ENCODE data around the gene SLC16A3. TPM values are rescaled to one million over a fixed set of nuclear protein-coding genes. Genes with fewer than 3 reads are reported as not detected.

The SLC16A3 gene
- total and polyA plus RNA-seq, 2 donors (not counting 3 experiments of a cell fraction or from before 2014, with no cell fraction given), result 95.9 to 171 TPM

DNA sequence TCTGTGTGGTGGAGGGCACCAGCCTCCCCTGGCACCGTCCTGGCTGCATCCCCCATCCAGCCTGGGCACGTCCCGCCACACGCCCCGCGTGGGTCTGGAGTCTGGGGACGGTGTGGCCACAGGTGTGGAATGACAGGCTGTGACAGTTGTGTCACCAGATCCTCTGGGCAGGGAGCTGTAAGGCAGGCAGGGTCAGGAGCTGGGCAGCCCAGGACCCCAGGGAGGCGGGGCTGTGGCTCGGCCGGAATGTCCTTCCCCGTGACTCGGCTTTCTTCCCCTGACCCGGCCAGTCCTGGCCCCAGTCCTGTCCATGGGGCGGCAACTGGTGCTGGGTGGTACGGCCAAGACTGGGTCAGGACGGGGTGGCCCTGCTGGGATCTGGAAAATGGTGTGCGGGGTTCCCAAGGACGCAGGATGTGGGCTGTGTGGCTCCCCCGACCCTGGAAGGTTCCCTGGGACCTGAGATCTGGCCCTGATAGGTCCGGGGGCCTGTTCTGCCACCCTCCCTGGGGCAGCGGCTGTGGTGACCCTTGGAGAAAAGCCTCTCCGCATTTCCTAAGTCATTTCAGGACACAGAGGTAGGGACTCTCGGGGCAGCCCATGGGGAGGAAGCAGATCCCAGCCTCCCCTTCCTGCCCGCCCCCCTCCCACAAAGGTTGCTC is 3.3 kb upstream of the SLC16A3 start:
- DNase-seq (ENCODE audit: low read depth, low spot score), result no peak
- Histone ChIP-seq H3K79me2 (ENCODE audit: control insufficient read depth, insufficient read depth, low read length) (peaks cover 16% of the 10 kb centered on the region), H3K4me1 (ENCODE audit: control insufficient read depth, extremely low read depth, insufficient read depth, low read length) (peaks cover 12% of the 10 kb centered on the region), H4K20me1 (replicated peaks; ENCODE audit: control insufficient read depth, extremely low read depth, insufficient read depth, low read length) (no peaks in the 10 kb centered on the region), H2AFZ (ENCODE audit: low read depth, low read length) (no peak overlapping the region), H3K9me1 (replicated peaks; ENCODE audit: control insufficient read depth, extremely low read depth, insufficient read depth, low read length) (no peaks in the 10 kb centered on the region), H3K4me2 (ENCODE audit: insufficient read depth, low read length) (no peak overlapping the region), H3K27me3 (ENCODE audit: control insufficient read depth in 2 of 2, insufficient read depth in 2 of 2, low read length in 2 of 2) (no peaks in the 10 kb centered on the region), H3K9ac (replicated peaks; ENCODE audit: extremely low read depth, insufficient read depth, low read length) (no peak overlapping the region), H3K9me3 (replicated peaks; ENCODE audit: control insufficient read depth, insufficient read depth, low read length) (no peaks in the 10 kb centered on the region), H3K27ac (ENCODE audit: insufficient read depth, low read depth, low read length) (no peak overlapping the region), H3K4me3 (replicated peaks in 1 of 3; ENCODE audit: insufficient read depth in 1 of 3, low read depth in 1 of 3, low read length in 3 of 3) (no peak overlapping the region), H3K36me3 (ENCODE audit: control insufficient read depth in 2 of 2, extremely low read depth in 1 of 2, insufficient read depth in 2 of 2, low read length in 2 of 2) (no peaks in the 10 kb centered on the region)
- BruUV-seq (replicated peaks), result no TSS peak
- FAIRE-seq, result no peak
- dilution Hi-C loops (cut with MboI; ENCODE audit: extremely low pct_ligation_motif_present, low sequenced_read_pairs), result no loop called here
- ChIA-PET CTCF (interaction anchor here (1.0 to 2.1 kb wide), 2 partner anchors 19 to 194 kb away, joined by 3 to 9 read pairs; partner anchors contain the start of gene RAC3), POLR2A (interaction anchor here (0.6 kb wide), 1 partner anchor 29 kb away, joined by 3 read pairs; no protein-coding TSS in a partner anchor)
- intact Hi-C loops (cut with micrococcal nuclease), result loop anchor here (5.0 kb wide), 1 partner anchor 128 kb away; the partner anchor contains the start of gene FASN
- no peak for TF ChIP-seq FOS (IDR thresholded peaks at IDR 0.05; ENCODE audit: borderline replicate concordance, insufficient read depth, low read length)
- TF ChIP-seq JUN (IDR thresholded peaks at IDR 0.05; ENCODE audit: borderline replicate concordance, insufficient read depth, insufficient read length, low read depth), result no peak

DNA sequence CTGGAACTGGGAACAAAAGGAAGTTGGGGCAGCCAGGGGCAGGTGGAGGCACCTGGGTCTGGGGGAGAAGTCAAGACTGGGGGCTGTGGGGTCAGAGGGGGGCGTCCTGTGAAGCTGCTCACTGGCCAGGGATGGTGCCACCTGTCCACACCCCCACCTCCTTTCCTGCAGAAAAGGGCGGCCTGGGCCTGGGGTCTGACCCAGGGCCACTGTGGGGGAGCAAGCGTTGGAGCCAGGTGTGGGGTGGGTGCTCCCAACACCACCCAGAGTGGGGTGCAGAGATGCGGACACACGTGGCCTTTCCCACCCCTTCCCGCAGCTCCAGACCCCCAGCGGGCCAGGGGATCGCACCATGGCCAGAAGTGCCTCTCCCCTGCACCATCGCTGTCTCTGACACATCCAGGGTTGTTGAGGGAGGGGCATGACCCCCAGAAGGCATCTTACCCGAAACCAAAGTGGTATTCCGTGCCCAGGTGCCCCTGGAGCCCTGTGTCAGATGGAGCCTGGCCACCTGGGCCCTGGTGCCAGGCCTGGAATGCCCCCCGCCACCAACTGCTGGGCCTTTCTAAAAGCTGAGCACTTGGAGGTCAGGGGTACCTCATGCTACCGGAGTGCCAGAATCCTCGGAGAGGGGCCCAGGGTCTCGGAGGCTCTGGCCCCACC is 2.6 kb upstream of the SLC16A3 start:
- Histone ChIP-seq H3K9me1 (replicated peaks; ENCODE audit: control insufficient read depth, extremely low read depth, insufficient read depth, low read length) (no peaks in the 10 kb centered on the region), H3K27me3 (ENCODE audit: control insufficient read depth in 2 of 2, insufficient read depth in 2 of 2, low read length in 2 of 2) (no peaks in the 10 kb centered on the region), H3K4me1 (ENCODE audit: control insufficient read depth, extremely low read depth, insufficient read depth, low read length) (peaks cover 14% of the 10 kb centered on the region), H2AFZ (ENCODE audit: low read depth, low read length) (no peak overlapping the region), H3K36me3 (ENCODE audit: control insufficient read depth in 2 of 2, extremely low read depth in 1 of 2, insufficient read depth in 2 of 2, low read length in 2 of 2) (no peaks in the 10 kb centered on the region), H3K27ac (ENCODE audit: insufficient read depth, low read depth, low read length) (no peak overlapping the region), H3K9me3 (replicated peaks; ENCODE audit: control insufficient read depth, insufficient read depth, low read length) (no peaks in the 10 kb centered on the region), H3K4me2 (ENCODE audit: insufficient read depth, low read length) (no peak overlapping the region), H3K4me3 (replicated peaks in 1 of 3; ENCODE audit: insufficient read depth in 1 of 3, low read depth in 1 of 3, low read length in 3 of 3) (no peak overlapping the region), H4K20me1 (replicated peaks; ENCODE audit: control insufficient read depth, extremely low read depth, insufficient read depth, low read length) (no peaks in the 10 kb centered on the region), H3K9ac (replicated peaks; ENCODE audit: extremely low read depth, insufficient read depth, low read length) (no peak overlapping the region), H3K79me2 (ENCODE audit: control insufficient read depth, insufficient read depth, low read length) (peaks cover 22% of the 10 kb centered on the region)
- FAIRE-seq, result no peak
- CTCF ChIA-PET, result interaction anchor here (1.0 to 2.1 kb wide), 2 partner anchors 20 to 195 kb away, joined by 3 to 9 read pairs; partner anchors contain the start of gene RAC3
- DNase-seq (ENCODE audit: low read depth, low spot score), result no peak
- no TSS peak for BruUV-seq (replicated peaks)
- dilution Hi-C loops (cut with MboI; ENCODE audit: extremely low pct_ligation_motif_present, low sequenced_read_pairs) (no loop called here), intact Hi-C loops (cut with micrococcal nuclease) (loop anchor here (5.0 kb wide), 1 partner anchor 129 kb away; the partner anchor contains the start of gene FASN)
- TF ChIP-seq MAX (IDR thresholded peaks at IDR 0.05; ENCODE audit: insufficient read depth, insufficient read length) (no peak), FOS (IDR thresholded peaks at IDR 0.05; ENCODE audit: borderline replicate concordance, insufficient read depth, low read length) (no peak), POLR2A (IDR thresholded peaks at IDR 0.05; ENCODE audit: low read depth, low read length) (no peak), EZH2 (IDR thresholded peaks at IDR 0.05; ENCODE audit: borderline replicate concordance, low read depth, low read length, severe bottlenecking) (no peak), POLR2AphosphoS5 (IDR thresholded peaks at IDR 0.05; ENCODE audit: insufficient read depth, low read depth, low read length) (no peak), GATA2 (IDR thresholded peaks at IDR 0.05; ENCODE audit: insufficient read depth, insufficient read length, low read depth, low read length) (no peak), MYC (IDR thresholded peaks at IDR 0.05; ENCODE audit: low read depth, low read length) (no peak), JUN (IDR thresholded peaks at IDR 0.05; ENCODE audit: borderline replicate concordance, insufficient read depth, insufficient read length, low read depth) (no peak)
- TF ChIP-seq, protein P1, sequence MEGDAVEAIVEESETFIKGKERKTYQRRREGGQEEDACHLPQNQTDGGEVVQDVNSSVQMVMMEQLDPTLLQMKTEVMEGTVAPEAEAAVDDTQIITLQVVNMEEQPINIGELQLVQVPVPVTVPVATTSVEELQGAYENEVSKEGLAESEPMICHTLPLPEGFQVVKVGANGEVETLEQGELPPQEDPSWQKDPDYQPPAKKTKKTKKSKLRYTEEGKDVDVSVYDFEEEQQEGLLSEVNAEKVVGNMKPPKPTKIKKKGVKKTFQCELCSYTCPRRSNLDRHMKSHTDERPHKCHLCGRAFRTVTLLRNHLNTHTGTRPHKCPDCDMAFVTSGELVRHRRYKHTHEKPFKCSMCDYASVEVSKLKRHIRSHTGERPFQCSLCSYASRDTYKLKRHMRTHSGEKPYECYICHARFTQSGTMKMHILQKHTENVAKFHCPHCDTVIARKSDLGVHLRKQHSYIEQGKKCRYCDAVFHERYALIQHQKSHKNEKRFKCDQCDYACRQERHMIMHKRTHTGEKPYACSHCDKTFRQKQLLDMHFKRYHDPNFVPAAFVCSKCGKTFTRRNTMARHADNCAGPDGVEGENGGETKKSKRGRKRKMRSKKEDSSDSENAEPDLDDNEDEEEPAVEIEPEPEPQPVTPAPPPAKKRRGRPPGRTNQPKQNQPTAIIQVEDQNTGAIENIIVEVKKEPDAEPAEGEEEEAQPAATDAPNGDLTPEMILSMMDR (IDR thresholded peaks at IDR 0.05; ENCODE audit: extremely low read depth in 1 of 2, insufficient read depth in 1 of 2, low read depth in 1 of 2, low read length in 2 of 2), result no peak
- POLR2A ChIA-PET, result no interaction called here
